Ovary (tissue), 9 donors: ENCODE data around the gene MKLN1. TPM values are rescaled to one million over a fixed set of nuclear protein-coding genes. Genes with fewer than 3 reads are reported as not detected.
"Not testable (repeated sequence)": the region's sequence is repeated elsewhere in the genome, so short reads cannot be mapped to it uniquely, and the experiment has no call there.

Experiments used
- DNase-seq, 5 donors: peaks; one replicate each; pipeline ENCODE4 v3.0.0-alpha.2; 2019 to 2020
- H3K27ac ChIP-seq, 2 donors: fragments of 200-600 bp; one replicate each; pipeline versions ENCODE4 v1.5.1 to v1.8.0; 2019 to 2022
- H3K27me3 ChIP-seq: fragments of 200-600 bp; one replicate; pipeline ENCODE4 v1.8.0; 2022
- H3K36me3 ChIP-seq: fragments of 200-600 bp; sonication (generic); one replicate; pipeline ENCODE4 v1.5.1; 2019
- H3K4me1 ChIP-seq: one replicate; pipeline ENCODE4 v1.8.1; 2013; ENCODE audit warnings: mild to moderate bottlenecking, moderate library complexity; ENCODE audit not compliant: insufficient read depth
- H3K4me3 ChIP-seq: fragments of 200-600 bp; sonication (generic); one replicate; pipeline ENCODE4 v1.5.1; 2017
- H3K9me3 ChIP-seq, 2 donors: fragments of 200-600 bp in 1 of 2; sonication (generic) in 1 of 2; one replicate each; pipeline versions ENCODE4 v1.5.1 to v1.8.1; 2013 to 2019; ENCODE audit warnings: mild to moderate bottlenecking in 1 of 2, moderate library complexity in 1 of 2
- EP300 ChIP-seq: sonication (generic); formaldehyde crosslinking; IDR thresholded peaks from one replicate; pipeline ENCODE4 v1.6.1; 2017; ENCODE audit warnings: antibody characterized with exemption
- POLR2A ChIP-seq: fragments of 450-650 bp; IDR thresholded peaks from one replicate; pipeline ENCODE4 v1.6.1; 2017; ENCODE audit warnings: antibody characterized with exemption, mild to moderate bottlenecking, moderate library complexity
- WGBS, 3 donors: extraction: QIAGEN DNeasy Blood & Tissue Kit in 1 of 3; methylation state at CpG; one replicate each; pipeline versions ENCODE4 v1.1.5 to v1.1.7; 2013 to 2017; 5-methylcytosine and 5-hydroxymethylcytosine counted together
- intact Hi-C, 4 donors: fragments of 100-400 bp; cut with DNase I; formaldehyde crosslinking; loops; one replicate each; pipeline versions ENCODE4 v1.11.0 to v1.15.1; 2022 to 2023
- polyA plus RNA-seq, 2 donors: library from polyadenylated mRNA; stranded (reverse); fragments of 200-250 nt in 1 of 2; fragments of 350-450 nt in 1 of 2; fragmentation: Illumina TruSeq in 1 of 2; extraction: RNeasy Lipid Tissue Mini Kit (QIAGEN cat#74804) in 1 of 2; gene quantifications; one replicate each; pipeline ENCODE4 v1.2.3, GENCODE V29; 2013 to 2014
- total RNA-seq, 7 donors: library from RNA; depleted of rRNA in 2 of 7; stranded (reverse); fragments of >200 nt in 2 of 7; fragmentation: NEBNext Ultra II Directional in 3 of 7; extraction: Animal tissue kit (Norgen Biotek cat#: 25700) in 3 of 7; gene quantifications; one replicate each; pipeline versions ENCODE4 v1.1.0 to v1.2.4, GENCODE V29; 2016 to 2023
- TF ChIP-seq, protein P1 (sequence below), 3 donors: fragments of 450-650 bp in 2 of 3; fragments of 200-600 bp in 1 of 3; IDR thresholded peaks; one replicate each; pipeline versions ENCODE4 v1.5.1 to v1.8.0; 2016 to 2022; ENCODE audit warnings: antibody characterized with exemption in 3 of 3, mild to moderate bottlenecking in 1 of 3
- donor health status: DM: no; HTN: no; CAD: no; lungs with moderate emphysema.
- donor health status: DM: no; HTN: no; CAD: no.
- donor health status: Bipolar disorder and iron deficiency.
- donor health status: DM: yes; HTN: yes; CAD: no.
- donor health status: DM: no; HTN: no; CAD: no.
- donor health status: DM: yes; HTN: yes; CAD: no.

Gene MKLN1
- total and polyA plus RNA-seq, 9 donors = 12.7 to 87.1 (median 53.8) TPM

DNA sequence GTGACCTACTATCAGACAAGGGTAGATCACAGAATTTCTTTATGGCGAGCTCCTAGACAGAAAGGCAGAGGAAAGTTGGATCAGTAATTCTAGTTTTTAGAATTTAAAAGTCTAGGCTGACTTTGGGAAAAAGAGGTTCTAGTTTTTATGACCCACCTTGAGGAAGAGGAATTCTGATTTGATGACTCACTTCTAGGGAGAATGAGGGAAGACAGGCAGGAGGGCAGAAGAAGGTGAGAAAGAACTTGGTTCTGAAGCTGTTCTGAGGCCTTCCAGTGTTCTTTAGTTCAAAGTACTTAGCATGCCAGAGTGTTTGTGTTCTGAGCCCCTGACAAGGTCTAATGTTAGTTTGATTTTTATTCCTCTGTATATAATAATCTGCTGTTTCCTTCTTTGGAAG, 131.6 kb downstream of the MKLN1 start:
- TF ChIP-seq, protein P1, sequence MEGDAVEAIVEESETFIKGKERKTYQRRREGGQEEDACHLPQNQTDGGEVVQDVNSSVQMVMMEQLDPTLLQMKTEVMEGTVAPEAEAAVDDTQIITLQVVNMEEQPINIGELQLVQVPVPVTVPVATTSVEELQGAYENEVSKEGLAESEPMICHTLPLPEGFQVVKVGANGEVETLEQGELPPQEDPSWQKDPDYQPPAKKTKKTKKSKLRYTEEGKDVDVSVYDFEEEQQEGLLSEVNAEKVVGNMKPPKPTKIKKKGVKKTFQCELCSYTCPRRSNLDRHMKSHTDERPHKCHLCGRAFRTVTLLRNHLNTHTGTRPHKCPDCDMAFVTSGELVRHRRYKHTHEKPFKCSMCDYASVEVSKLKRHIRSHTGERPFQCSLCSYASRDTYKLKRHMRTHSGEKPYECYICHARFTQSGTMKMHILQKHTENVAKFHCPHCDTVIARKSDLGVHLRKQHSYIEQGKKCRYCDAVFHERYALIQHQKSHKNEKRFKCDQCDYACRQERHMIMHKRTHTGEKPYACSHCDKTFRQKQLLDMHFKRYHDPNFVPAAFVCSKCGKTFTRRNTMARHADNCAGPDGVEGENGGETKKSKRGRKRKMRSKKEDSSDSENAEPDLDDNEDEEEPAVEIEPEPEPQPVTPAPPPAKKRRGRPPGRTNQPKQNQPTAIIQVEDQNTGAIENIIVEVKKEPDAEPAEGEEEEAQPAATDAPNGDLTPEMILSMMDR (IDR thresholded peaks at IDR 0.05) = no peak
- TF ChIP-seq POLR2A (no peak), EP300 (no peak)
- no peak for DNase-seq
- Histone ChIP-seq H3K36me3 (no peaks in the 10 kb centered on the region), H3K27ac (no peak overlapping the region), H3K4me3 (no peak overlapping the region), H3K4me1 (no peaks in the 10 kb centered on the region), H3K27me3 (no peaks in the 10 kb centered on the region), H3K9me3 (no peaks in the 10 kb centered on the region)
- intact Hi-C loops = no loop called here
- WGBS, 3 donors = 95 to 100% (median 100%) methylated on average over 1 of the region's 1 CpG

GRCh38 chr7:131462059-131462458, 134.4 kb downstream of the MKLN1 start:
- no peak overlapping the region for H3K4me3 ChIP-seq
- H3K36me3 ChIP-seq = no peaks in the 10 kb centered on the region
- intact Hi-C loops = no loop called here
- WGBS, 3 donors = 78 to 92% (median 87%) methylated on average over 3 of the region's 3 CpGs
- H3K9me3 ChIP-seq = no peaks in the 10 kb centered on the region
- H3K4me1 ChIP-seq = no peaks in the 10 kb centered on the region
- no peak for DNase-seq
- no peak overlapping the region for H3K27ac ChIP-seq
- no peaks in the 10 kb centered on the region for H3K27me3 ChIP-seq
- TF ChIP-seq EP300 = no peak
- TF ChIP-seq POLR2A = no peak
- TF ChIP-seq, protein P1 (IDR thresholded peaks at IDR 0.05) = no peak

DNA sequence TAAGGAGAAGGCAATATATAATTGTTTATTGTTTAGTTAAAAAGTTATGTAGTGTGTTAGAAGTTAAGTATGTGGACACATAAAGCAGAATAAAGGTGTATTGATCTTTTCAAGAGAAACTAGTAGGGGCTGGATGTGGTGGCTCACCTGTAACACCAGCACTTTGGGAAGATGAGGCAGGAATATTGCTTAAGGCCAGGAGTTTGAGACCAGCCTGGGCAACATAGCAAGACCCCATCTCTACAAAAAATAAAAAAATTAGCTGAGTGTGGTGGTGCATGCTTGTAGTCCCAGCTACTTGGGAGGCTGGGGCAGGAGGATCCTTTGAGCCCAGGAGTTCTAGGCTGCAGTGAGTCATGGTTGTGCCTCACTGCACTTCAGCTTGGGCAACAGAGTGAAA, 135.0 kb downstream of the MKLN1 start:
- H3K27me3 ChIP-seq, H3K4me3 ChIP-seq, intact Hi-C loops, H3K9me3 ChIP-seq, H3K27ac ChIP-seq, DNase-seq, H3K4me1 ChIP-seq, H3K36me3 ChIP-seq: not testable (repeated sequence)

GRCh38 chr7:131466735-131467365, 139.2 kb downstream of the MKLN1 start:
- Histone ChIP-seq H3K4me3 (no peak overlapping the region), H3K27ac (no peak overlapping the region), H3K4me1 (no peaks in the 10 kb centered on the region), H3K9me3 (no peaks in the 10 kb centered on the region), H3K27me3 (no peaks in the 10 kb centered on the region), H3K36me3 (no peaks in the 10 kb centered on the region)
- TF ChIP-seq EP300 (no peak), POLR2A (no peak)
- TF ChIP-seq, protein P1 (IDR thresholded peaks at IDR 0.05) = no peak
- DNase-seq = no peak
- intact Hi-C loops = no loop called here
- 88 to 97% (median 89%) methylated on average over 12 of the region's 12 CpGs for WGBS, 3 donors

DNA sequence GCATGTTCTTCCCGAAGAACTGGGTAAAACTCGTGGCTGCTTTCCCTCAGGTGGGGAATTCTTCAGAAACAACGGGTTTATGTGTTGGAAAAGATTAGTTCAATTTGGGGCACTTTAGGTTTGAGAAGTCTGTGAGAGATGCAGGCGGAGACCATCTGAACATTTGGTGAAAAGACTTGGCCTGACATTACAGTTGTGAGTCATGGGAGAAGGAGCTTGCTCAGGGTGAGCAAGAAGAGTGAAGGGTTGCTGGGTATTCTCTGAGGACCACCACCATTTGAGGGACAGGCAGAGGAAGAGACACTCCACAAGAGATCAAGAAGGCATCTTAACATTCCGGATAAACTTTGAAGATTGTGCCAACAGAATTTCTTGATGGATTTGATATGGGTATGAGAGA, 140.1 kb downstream of the MKLN1 start:
- Histone ChIP-seq H3K36me3 (no peaks in the 10 kb centered on the region), H3K4me1 (peaks cover 3% of the 10 kb centered on the region), H3K4me3 (no peak overlapping the region), H3K27me3 (no peaks in the 10 kb centered on the region), H3K27ac (no peak overlapping the region), H3K9me3 (no peaks in the 10 kb centered on the region)
- intact Hi-C loops = no loop called here
- no peak for DNase-seq
- WGBS, 3 donors = 93 to 95% (median 95%) methylated on average over 5 of the region's 5 CpGs
- no peak for TF ChIP-seq EP300
- TF ChIP-seq POLR2A = no peak
- TF ChIP-seq, protein P1 (IDR thresholded peaks at IDR 0.05) = no peak
